ENCODE data around the gene FBLN7.

GRCh38 chr2:112109278-112109677 is 28.9 kb upstream of the FBLN7 start:
- TF ChIP-seq CTCF (IDR thresholded peaks at IDR 0.05; ENCODE audit: low read depth, low read length, missing input control) (no peak), NR2F2 (IDR thresholded peaks at IDR 0.05) (no peak), RXRA (IDR thresholded peaks at IDR 0.05) (no peak), YY1 (IDR thresholded peaks at IDR 0.05) (no peak), GABPA (IDR thresholded peaks at IDR 0.05 in 1 of 2, conservative IDR thresholded peaks at IDR 0.05 in 1 of 2) (no peak), EGR1 (IDR thresholded peaks at IDR 0.05; ENCODE audit: low read depth in 2 of 2) (no peak), FOXA1 (IDR thresholded peaks at IDR 0.05) (no peak), TAF1 (conservative IDR thresholded peaks at IDR 0.05) (no peak), MAX (IDR thresholded peaks at IDR 0.05) (no peak), HNF4G (IDR thresholded peaks at IDR 0.05) (no peak), ZBTB33 (IDR thresholded peaks at IDR 0.05) (no peak), REST (IDR thresholded peaks at IDR 0.05) (no peak)
